ENCODE results near the gene PRRT1. TPM values are rescaled to one million over a fixed set of nuclear protein-coding genes. Genes with fewer than 3 reads are reported as not detected.
"Not testable (repeated sequence)": the region's sequence is repeated elsewhere in the genome, so short reads cannot be mapped to it uniquely, and the experiment has no call there.

The PRRT1 gene
- total and polyA plus RNA-seq, 2 of the 4 experiments (the other 2 are of a cell fraction): 0.99 TPM; not detected in 1

- Histone ChIP-seq H2BK120ac (ENCODE audit: low read depth, low read length) (no peak overlapping the region), H4K5ac (ENCODE audit: low read depth, low read length) (no peak overlapping the region), H2BK15ac (ENCODE audit: low read depth, low read length) (no peak overlapping the region), H3K9me1 (ENCODE audit: insufficient read depth, low read length) (peaks cover 9% of the 10 kb centered on the region), H3K27me3 (ENCODE audit: control insufficient read depth, insufficient read depth, low read length) (no peaks in the 10 kb centered on the region), H3K27ac (ENCODE audit: insufficient read depth, low read length) (no peak overlapping the region), H3K79me1 (ENCODE audit: low read depth in 1 of 2, low read length in 2 of 2) (peaks cover 19 to 60% of the 10 kb centered on the region in 2 experiments), H3K4me1 (ENCODE audit: control insufficient read depth, insufficient read depth, low read length) (peaks cover 5% of the 10 kb centered on the region), H2AFZ (replicated peaks; ENCODE audit: low read length, poor library complexity) (no peak overlapping the region), H3K4me3 (ENCODE audit: insufficient read depth, low read depth, low read length) (no peak overlapping the region), H3K9me3 (ENCODE audit: control insufficient read depth, insufficient read depth, low read length) (no peaks in the 10 kb centered on the region), H2AK5ac (ENCODE audit: low read depth, low read length) (no peak overlapping the region), H3K18ac (ENCODE audit: low read depth, low read length) (no peak overlapping the region), H3K9ac (ENCODE audit: low read depth, low read length) (no peak overlapping the region), H4K8ac (ENCODE audit: low read depth in 2 of 2, low read length in 2 of 2) (no peak overlapping the region; a peak in 1 of 4 replicates), H3K14ac (replicated peaks; ENCODE audit: low read depth, low read length) (no peak overlapping the region), H3K36me3 (ENCODE audit: control insufficient read depth, insufficient read depth, low read length) (peaks cover 34% of the 10 kb centered on the region), H3K4ac (ENCODE audit: low read depth, low read length) (no peak overlapping the region), H3K56ac (ENCODE audit: extremely low read depth, insufficient read depth, low read length) (no peak overlapping the region), H4K20me1 (ENCODE audit: insufficient read depth, low read length) (no peaks in the 10 kb centered on the region), H2AK9ac (replicated peaks; ENCODE audit: low read depth, low read length, poor library complexity) (peak overlapping the region; percentile 7), H2BK20ac (ENCODE audit: low read depth, low read length) (no peak overlapping the region), H2BK5ac (ENCODE audit: low read depth, low read length, poor library complexity, severe bottlenecking) (no peak overlapping the region), H3K4me2 (ENCODE audit: low read depth, low read length) (no peak overlapping the region), H4K91ac (ENCODE audit: insufficient read depth, low read depth, low read length) (no peak overlapping the region), H3K23ac (ENCODE audit: low read depth, low read length) (no peak overlapping the region)
- dilution Hi-C loops (cut with HindIII; ENCODE audit: low sequenced_read_pairs, unreplicated experiment) (no loop called here), intact Hi-C loops (cut with micrococcal nuclease) (loop anchor here (5.0 kb wide), 1 partner anchor 785 kb away; no protein-coding TSS in a partner anchor), in situ Hi-C loops (cut with MboI; ENCODE audit: low sequenced_read_pairs) (loop anchor here (25.0 kb wide), 1 partner anchor 775 kb away; the partner anchor contains the start of genes BRD2 and HLA-DMA)
- no peak for DNase-seq
- CTCF ChIA-PET: interaction anchor here (0.7 kb wide), 1 partner anchor 81 kb away, joined by 4 read pairs; no protein-coding TSS in a partner anchor
- ATAC-seq (ENCODE audit: low read depth): no peak
- 93% methylated on average over 6 of the region's 12 CpGs; no CpG with 5 or more reads in 1 of the 2 experiments for WGBS, 2 experiments (ENCODE audit: extremely low coverage in 2 of 2, insufficient read length in 1 of 2)
- POLR2A ChIA-PET (ENCODE audit: unreplicated experiment): no interaction called here
- TF ChIP-seq MAZ (IDR thresholded peaks at IDR 0.05; ENCODE audit: borderline replicate concordance, low read depth, low read length) (no peak), CTCF (conservative IDR thresholded peaks at IDR 0.05; ENCODE audit: low read depth, low read length) (no peak)
- no TSS peak for BruUV-seq (replicated peaks)
Observed at GRCh38 chr6:32187009-32187709, 35.4 kb upstream of the PRRT1 start.

- not testable (repeated sequence) for H3K14ac ChIP-seq (replicated peaks; ENCODE audit: low read depth, low read length)
Observed at GRCh38 chr6:32186151-32186840, 34.6 kb upstream of the PRRT1 start.

More at GRCh38 chr6:32186151-32186840, 34.6 kb upstream of the PRRT1 start:
- dilution Hi-C loops (cut with HindIII; ENCODE audit: low sequenced_read_pairs, unreplicated experiment); H4K5ac ChIP-seq (ENCODE audit: low read depth, low read length); DNase-seq; H2BK20ac ChIP-seq (ENCODE audit: low read depth, low read length); H3K23ac ChIP-seq (ENCODE audit: low read depth, low read length); H2BK5ac ChIP-seq (ENCODE audit: low read depth, low read length, poor library complexity, severe bottlenecking); H3K4ac ChIP-seq (ENCODE audit: low read depth, low read length); H3K27me3 ChIP-seq (ENCODE audit: control insufficient read depth, insufficient read depth, low read length); H2BK15ac ChIP-seq (ENCODE audit: low read depth, low read length); H3K56ac ChIP-seq (ENCODE audit: extremely low read depth, insufficient read depth, low read length); ATAC-seq (ENCODE audit: low read depth); H3K9me3 ChIP-seq (ENCODE audit: control insufficient read depth, insufficient read depth, low read length); H3K9me1 ChIP-seq (ENCODE audit: insufficient read depth, low read length); H3K4me3 ChIP-seq (ENCODE audit: insufficient read depth, low read depth, low read length); H4K8ac ChIP-seq (ENCODE audit: low read depth in 2 of 2, low read length in 2 of 2); H4K91ac ChIP-seq (ENCODE audit: insufficient read depth, low read depth, low read length); H3K4me2 ChIP-seq (ENCODE audit: low read depth, low read length); H2AFZ ChIP-seq (replicated peaks; ENCODE audit: low read length, poor library complexity); CTCF ChIA-PET; H2AK9ac ChIP-seq (replicated peaks; ENCODE audit: low read depth, low read length, poor library complexity); H4K20me1 ChIP-seq (ENCODE audit: insufficient read depth, low read length); H3K18ac ChIP-seq (ENCODE audit: low read depth, low read length); H3K4me1 ChIP-seq (ENCODE audit: control insufficient read depth, insufficient read depth, low read length); H2BK120ac ChIP-seq (ENCODE audit: low read depth, low read length); H3K9ac ChIP-seq (ENCODE audit: low read depth, low read length); H2AK5ac ChIP-seq (ENCODE audit: low read depth, low read length): not testable (repeated sequence)
- BruUV-seq (replicated peaks): TSS peak; percentile 57
- Histone ChIP-seq H3K79me1 (ENCODE audit: low read depth in 1 of 2, low read length in 2 of 2) (peaks cover 15 to 53% of the 10 kb centered on the region in 2 experiments), H3K36me3 (ENCODE audit: control insufficient read depth, insufficient read depth, low read length) (peaks cover 34% of the 10 kb centered on the region), H3K27ac (ENCODE audit: insufficient read depth, low read length) (peak overlapping the region; percentile 49; the same call in 1 of the 2 replicates)
- POLR2A ChIA-PET (ENCODE audit: unreplicated experiment): interaction anchor here (1.0 kb wide), 1 partner anchor 9 kb away, joined by 7 read pairs; no protein-coding TSS in a partner anchor
- in situ Hi-C loops (cut with MboI; ENCODE audit: low sequenced_read_pairs) (loop anchor here (25.0 kb wide), 1 partner anchor 776 kb away; the partner anchor contains the start of genes BRD2 and HLA-DMA), intact Hi-C loops (cut with micrococcal nuclease) (loop anchor here (5.0 kb wide), 1 partner anchor 786 kb away; no protein-coding TSS in a partner anchor)
- WGBS, 2 experiments (ENCODE audit: extremely low coverage in 2 of 2, insufficient read length in 1 of 2): 71% methylated on average over 4 of the region's 10 CpGs; no CpG with 5 or more reads in 1 of the 2 experiments

Data from IMR-90 (cell line).